GM19324 (cell line): ENCODE data around the gene GRIN2D.
"Not testable (repeated sequence)": the region's sequence is repeated elsewhere in the genome, so short reads cannot be mapped to it uniquely, and the experiment has no call there.

Experiments used
- ATAC-seq: cut with Tn5 transposase; IDR thresholded peaks from one replicate; pipeline ENCODE4 v1.9.1; 2021; ENCODE audit warnings: mild to moderate bottlenecking, moderate library complexity; ENCODE audit not compliant: unreplicated experiment, low FRiP score

Gene GRIN2D

GRCh38 chr19:48370955-48371354, 22.5 kb upstream of the GRIN2D start:
- no peak for ATAC-seq

GRCh38 chr19:48371367-48371766, 22.1 kb upstream of the GRIN2D start:
- no peak for ATAC-seq

GRCh38 chr19:48371771-48372170, 21.7 kb upstream of the GRIN2D start:
- not testable (repeated sequence) for ATAC-seq

- no peak for ATAC-seq
Measured at GRCh38 chr19:48372904-48373303, 20.6 kb upstream of the GRIN2D start.

GRCh38 chr19:48373567-48373966, 19.9 kb upstream of the GRIN2D start:
- no peak for ATAC-seq

GRCh38 chr19:48378194-48378570, 15.3 kb upstream of the GRIN2D start:
- ATAC-seq = no peak

- no peak for ATAC-seq
Measured at GRCh38 chr19:48379058-48379457, 14.4 kb upstream of the GRIN2D start.

- ATAC-seq = no peak
Measured at GRCh38 chr19:48381178-48381950, 12.1 kb upstream of the GRIN2D start.

- ATAC-seq = no peak
Measured at GRCh38 chr19:48382286-48382685, 11.2 kb upstream of the GRIN2D start.

GRCh38 chr19:48385461-48386087, 7.9 kb upstream of the GRIN2D start:
- ATAC-seq = no peak

- ATAC-seq = no peak
Measured at GRCh38 chr19:48386981-48387380, 6.5 kb upstream of the GRIN2D start.

GRCh38 chr19:48390188-48391099, 3.0 kb upstream of the GRIN2D start:
- ATAC-seq = peak; percentile 46

- ATAC-seq = peak; percentile 74
Measured at GRCh38 chr19:48391100-48392005, 2.1 kb upstream of the GRIN2D start, which contains the start of gene KDELR1. Gene KDELR1, minus strand, starts transcription at chr19:48391551. Its CDS starts 193 bp downstream, at chr19:48391358.

GRCh38 chr19:48392006-48392344, 1.5 kb upstream of the GRIN2D start:
- not testable (repeated sequence) for ATAC-seq

- no peak for ATAC-seq
Measured at GRCh38 chr19:48392860-48393558, 459 bp upstream of the GRIN2D start.

- no peak for ATAC-seq
Measured at GRCh38 chr19:48394331-48395169, 1.1 kb downstream of the GRIN2D start.

- ATAC-seq = no peak
Measured at GRCh38 chr19:48395170-48395455, 1.6 kb downstream of the GRIN2D start.

- ATAC-seq = no peak
Measured at GRCh38 chr19:48395499-48395898, 2.0 kb downstream of the GRIN2D start.
